HG03139 (cell line): ENCODE measurements around the gene FIP1L1.

ENCODE experiments used
- ATAC-seq: cut with Tn5 transposase; IDR thresholded peaks from one replicate; pipeline ENCODE4 v1.9.1; 2021; ENCODE audit not compliant: unreplicated experiment

The FIP1L1 gene

GRCh38 chr4:53498706-53499105 lies 121.3 kb downstream of the FIP1L1 start:
- no peak for ATAC-seq

- no peak for ATAC-seq
Measured at GRCh38 chr4:53499791-53500190, 122.3 kb downstream of the FIP1L1 start.

GRCh38 chr4:53500546-53500945 lies 123.1 kb downstream of the FIP1L1 start:
- no peak for ATAC-seq

- no peak for ATAC-seq
Measured at GRCh38 chr4:53501561-53501960, 124.1 kb downstream of the FIP1L1 start.

GRCh38 chr4:53502094-53502493 lies 124.7 kb downstream of the FIP1L1 start:
- ATAC-seq: no peak

GRCh38 chr4:53505947-53506346 lies 128.5 kb downstream of the FIP1L1 start:
- no peak for ATAC-seq

GRCh38 chr4:53507058-53507457 lies 129.6 kb downstream of the FIP1L1 start:
- ATAC-seq: no peak

- no peak for ATAC-seq
Measured at GRCh38 chr4:53507671-53508286, 130.3 kb downstream of the FIP1L1 start.

- ATAC-seq: no peak
Measured at GRCh38 chr4:53508446-53508845, 131.0 kb downstream of the FIP1L1 start.

- ATAC-seq: no peak
Measured at GRCh38 chr4:53510321-53510720, 132.9 kb downstream of the FIP1L1 start.
